Osteocyte (in vitro differentiated cells): ENCODE measurements around the gene CADPS. TPM values are rescaled to one million over a fixed set of nuclear protein-coding genes. Genes with fewer than 3 reads are reported as not detected.

ENCODE experiments used
- DNase-seq: peaks from one replicate; pipeline ENCODE4 v3.0.0; 2021; ENCODE audit warnings: mixed read lengths; ENCODE audit not compliant: unreplicated experiment; ENCODE audit errors: extremely low spot score
- H3K27ac Mint-ChIP-seq: one replicate; pipeline ENCODE4 v1.8.0; 2021; ENCODE audit warnings: mild to moderate bottlenecking, mixed read lengths; ENCODE audit not compliant: unreplicated experiment
- H3K27me3 Mint-ChIP-seq: one replicate; pipeline ENCODE4 v1.8.0; 2021; ENCODE audit warnings: mixed read lengths; ENCODE audit not compliant: unreplicated experiment
- H3K36me3 Mint-ChIP-seq: one replicate; pipeline ENCODE4 v1.8.0; 2021; ENCODE audit warnings: mixed read lengths; ENCODE audit not compliant: unreplicated experiment
- H3K4me1 Mint-ChIP-seq: one replicate; pipeline ENCODE4 v1.8.0; 2021; ENCODE audit warnings: mixed read lengths; ENCODE audit not compliant: unreplicated experiment
- H3K4me3 Mint-ChIP-seq: one replicate; pipeline ENCODE4 v1.8.0; 2021; ENCODE audit warnings: mild to moderate bottlenecking, moderate library complexity, mixed read lengths; ENCODE audit not compliant: unreplicated experiment
- H3K9me3 Mint-ChIP-seq: one replicate; pipeline ENCODE4 v1.8.0; 2021; ENCODE audit warnings: mixed read lengths; ENCODE audit not compliant: unreplicated experiment
- CTCF ChIP-seq: fragments of 200-600 bp; sonication (generic); IDR thresholded peaks from 2 replicates; pipeline ENCODE4 v1.5.0; 2021; ENCODE audit warnings: antibody characterized with exemption, mild to moderate bottlenecking, moderate library complexity
- total RNA-seq: library from RNA; stranded (reverse); gene quantifications from 2 replicates; pipeline ENCODE4 v1.2.1, GENCODE V29; 2021

The CADPS gene
- total RNA-seq, 1 donor from 2014 or later, result not detected

GRCh38 chr3:62793946-62794345 lies 81.3 kb downstream of the CADPS start:
- TF ChIP-seq CTCF, result no peak
- Mint-ChIP-seq H3K27ac (no peak overlapping the region), H3K4me1 (no peaks in the 10 kb centered on the region), H3K27me3 (no peaks in the 10 kb centered on the region), H3K9me3 (no peaks in the 10 kb centered on the region), H3K36me3 (no peaks in the 10 kb centered on the region), H3K4me3 (no peak overlapping the region)
- DNase-seq, result no peak

DNA sequence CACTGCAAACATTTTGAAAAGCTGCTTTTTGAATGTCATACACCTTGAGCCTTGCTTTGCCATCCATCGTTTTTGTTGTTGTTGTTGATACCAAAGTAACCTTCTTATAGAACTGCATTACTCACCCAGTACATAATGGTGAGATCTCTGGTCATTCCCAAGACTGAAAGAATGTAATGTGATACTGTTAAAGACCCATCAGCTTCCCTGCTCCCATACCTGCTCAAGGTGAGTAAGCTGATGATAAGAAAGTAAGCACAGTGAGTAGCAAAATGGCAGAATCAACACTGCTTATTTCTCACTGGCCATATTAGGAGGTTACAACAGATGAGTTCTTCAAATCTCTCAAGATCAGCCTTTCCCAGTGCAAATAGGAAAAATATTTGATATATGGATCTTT lies 89.8 kb downstream of the CADPS start:
- H3K27ac Mint-ChIP-seq, result no peak overlapping the region
- H3K36me3 Mint-ChIP-seq, result no peaks in the 10 kb centered on the region
- H3K4me1 Mint-ChIP-seq, result no peaks in the 10 kb centered on the region
- TF ChIP-seq CTCF, result no peak
- no peak for DNase-seq
- no peaks in the 10 kb centered on the region for H3K9me3 Mint-ChIP-seq
- H3K4me3 Mint-ChIP-seq, result no peak overlapping the region
- H3K27me3 Mint-ChIP-seq, result no peaks in the 10 kb centered on the region

DNA sequence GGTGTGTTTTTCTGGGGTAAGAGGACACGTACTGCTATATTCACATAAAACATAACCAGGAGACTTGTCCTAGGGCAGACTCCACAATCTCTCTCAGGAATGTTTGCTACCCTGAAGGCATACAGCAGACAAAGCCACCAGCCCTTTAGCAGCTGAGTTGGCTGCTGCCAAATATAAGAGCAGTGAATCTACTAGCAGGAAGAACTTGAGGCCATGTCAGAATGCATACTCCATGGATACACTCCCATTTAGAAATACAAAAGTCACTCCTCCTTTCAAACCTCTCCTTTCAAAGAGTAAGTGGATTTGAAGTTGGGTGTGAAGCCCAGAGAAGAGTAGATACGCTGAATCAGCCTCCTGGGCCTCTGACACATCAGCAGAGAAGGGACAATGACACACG lies 94.1 kb downstream of the CADPS start:
- Mint-ChIP-seq H3K9me3 (no peaks in the 10 kb centered on the region), H3K27me3 (peaks cover 3% of the 10 kb centered on the region), H3K4me1 (no peaks in the 10 kb centered on the region), H3K36me3 (no peaks in the 10 kb centered on the region), H3K27ac (no peak overlapping the region), H3K4me3 (no peak overlapping the region)
- TF ChIP-seq CTCF, result no peak
- no peak for DNase-seq

- no peaks in the 10 kb centered on the region for H3K9me3 Mint-ChIP-seq
- DNase-seq, result no peak
- H3K27ac Mint-ChIP-seq, result no peak overlapping the region
- TF ChIP-seq CTCF, result no peak
- no peaks in the 10 kb centered on the region for H3K4me1 Mint-ChIP-seq
- no peaks in the 10 kb centered on the region for H3K36me3 Mint-ChIP-seq
- H3K27me3 Mint-ChIP-seq, result peaks cover 3% of the 10 kb centered on the region
- H3K4me3 Mint-ChIP-seq, result no peak overlapping the region
Observed at GRCh38 chr3:62777674-62778073, 97.5 kb downstream of the CADPS start.

- DNase-seq, result no peak
- Mint-ChIP-seq H3K27me3 (peaks cover 3% of the 10 kb centered on the region), H3K4me1 (no peaks in the 10 kb centered on the region), H3K9me3 (no peaks in the 10 kb centered on the region), H3K36me3 (no peaks in the 10 kb centered on the region), H3K4me3 (no peak overlapping the region), H3K27ac (no peak overlapping the region)
- TF ChIP-seq CTCF, result no peak
Observed at GRCh38 chr3:62777130-62777529, 98.1 kb downstream of the CADPS start.
